ENCODE measurements around the gene CEP104.

The CEP104 gene

DNA sequence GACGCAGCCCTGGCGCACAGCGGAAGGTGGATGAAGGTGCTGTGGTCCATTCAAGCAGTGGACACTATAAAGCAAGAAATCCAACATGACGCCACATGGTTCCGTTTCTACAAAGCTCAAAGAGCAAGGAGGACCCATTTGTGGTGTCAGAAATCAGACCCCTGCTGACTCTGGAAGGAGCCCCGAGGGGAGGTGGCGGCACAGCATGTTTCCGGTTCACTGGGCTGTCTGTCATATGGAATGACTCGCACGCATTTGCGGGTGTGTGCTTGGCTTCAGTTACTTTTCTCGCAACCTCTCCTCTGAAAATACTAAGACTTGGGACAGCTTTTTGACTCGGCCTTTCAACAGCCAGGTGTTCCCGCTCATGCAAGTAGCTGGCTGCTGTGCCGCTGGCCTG, 31.7 kb downstream of the CEP104 start:
- H2AFZ ChIP-seq (ENCODE audit: low read length, unreplicated experiment): no peak overlapping the region
- no peaks in the 10 kb centered on the region for H3K4me1 ChIP-seq (ENCODE audit: control insufficient read depth, insufficient read depth, low read length, unreplicated experiment)
- no peak overlapping the region for H3K27ac ChIP-seq (ENCODE audit: low read depth, low read length)
- no peak overlapping the region for H3K4me3 ChIP-seq (ENCODE audit: low read depth, low read length)
- 0 out of 2 replicates have a peak, but pooled peaks cover 5% of the 10 kb centered on the region for H3K36me3 ChIP-seq (ENCODE audit: insufficient read depth, low read length)
- H3K79me2 ChIP-seq (ENCODE audit: control insufficient read depth, insufficient read depth, low read length, unreplicated experiment): no peaks in the 10 kb centered on the region
- H3K27me3 ChIP-seq (ENCODE audit: insufficient read depth, low read length): no peaks in the 10 kb centered on the region

DNA sequence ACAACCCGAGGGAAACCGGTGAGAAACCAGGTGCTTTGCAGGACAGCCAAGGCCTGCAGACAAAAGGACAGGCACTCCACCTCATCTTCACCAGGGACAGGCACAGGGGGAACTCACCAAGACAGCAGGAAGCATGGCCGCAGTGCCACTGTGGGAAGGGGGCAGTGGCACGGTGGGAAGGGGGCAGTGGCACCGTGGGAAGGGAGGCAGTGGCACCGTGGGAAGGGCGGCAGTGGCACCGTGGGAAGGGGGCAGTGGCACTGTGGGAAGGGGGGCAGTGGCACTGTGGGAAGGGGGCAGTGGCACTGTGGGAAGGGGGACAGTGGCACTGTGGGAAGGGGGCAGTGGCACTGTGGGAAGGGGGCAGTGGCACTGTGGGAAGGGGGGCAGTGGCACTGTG, 32.4 kb downstream of the CEP104 start:
- H3K79me2 ChIP-seq (ENCODE audit: control insufficient read depth, insufficient read depth, low read length, unreplicated experiment): no peaks in the 10 kb centered on the region
- no peaks in the 10 kb centered on the region for H3K27me3 ChIP-seq (ENCODE audit: insufficient read depth, low read length)
- H3K27ac ChIP-seq (ENCODE audit: low read depth, low read length): no peak overlapping the region
- H3K4me3 ChIP-seq (ENCODE audit: low read depth, low read length): no peak overlapping the region
- 0 out of 2 replicates have a peak, but pooled peaks cover 5% of the 10 kb centered on the region for H3K36me3 ChIP-seq (ENCODE audit: insufficient read depth, low read length)
- no peak overlapping the region for H2AFZ ChIP-seq (ENCODE audit: low read length, unreplicated experiment)
- no peaks in the 10 kb centered on the region for H3K4me1 ChIP-seq (ENCODE audit: control insufficient read depth, insufficient read depth, low read length, unreplicated experiment)

DNA sequence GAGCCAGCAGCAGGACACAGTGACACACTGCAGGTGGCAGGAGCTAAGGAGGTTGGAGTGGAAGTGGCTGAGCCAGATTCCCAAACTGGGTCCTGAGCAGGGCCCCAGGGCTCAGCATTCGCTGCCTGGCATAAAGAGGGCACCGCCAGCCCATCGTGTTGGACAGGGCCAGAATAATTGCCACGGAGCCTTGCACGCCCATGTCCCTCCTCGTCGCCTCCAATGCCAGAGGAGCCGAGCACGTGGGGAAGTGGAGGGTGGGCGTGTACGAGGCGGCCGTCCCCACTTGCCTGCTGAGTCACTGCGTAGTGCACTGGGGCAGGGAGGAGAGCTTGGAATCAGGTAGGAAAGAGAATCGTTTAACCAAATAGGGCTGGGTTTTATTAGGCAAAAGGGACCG, 34.6 kb downstream of the CEP104 start:
- no peak overlapping the region for H2AFZ ChIP-seq (ENCODE audit: low read length, unreplicated experiment)
- H3K4me1 ChIP-seq (ENCODE audit: control insufficient read depth, insufficient read depth, low read length, unreplicated experiment): no peaks in the 10 kb centered on the region
- H3K4me3 ChIP-seq (ENCODE audit: low read depth, low read length): no peak overlapping the region
- no peaks in the 10 kb centered on the region for H3K79me2 ChIP-seq (ENCODE audit: control insufficient read depth, insufficient read depth, low read length, unreplicated experiment)
- 0 out of 2 replicates have a peak, but pooled peaks cover 5% of the 10 kb centered on the region for H3K36me3 ChIP-seq (ENCODE audit: insufficient read depth, low read length)
- H3K27me3 ChIP-seq (ENCODE audit: insufficient read depth, low read length): no peaks in the 10 kb centered on the region
- H3K27ac ChIP-seq (ENCODE audit: low read depth, low read length): no peak overlapping the region

DNA sequence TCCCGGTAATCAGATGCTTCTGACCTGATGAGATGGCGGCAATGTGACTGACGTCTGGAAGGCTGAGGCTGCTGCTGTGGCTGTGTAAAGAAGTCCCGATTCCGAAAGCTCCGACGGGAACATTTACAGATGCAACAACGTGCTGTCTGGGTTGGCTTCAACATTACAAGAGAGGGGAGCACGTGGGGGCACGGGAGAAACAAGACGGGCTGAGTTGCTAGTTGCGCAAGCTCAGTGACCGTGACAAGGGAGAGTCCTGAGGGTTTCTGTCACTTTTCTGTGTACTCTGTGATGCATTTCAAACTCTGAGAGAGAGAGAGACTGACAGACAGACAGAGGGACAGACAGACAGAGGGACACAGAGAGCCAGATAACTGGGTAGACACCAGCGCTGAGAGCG, 35.1 kb downstream of the CEP104 start:
- Histone ChIP-seq H3K27me3 (ENCODE audit: insufficient read depth, low read length) (no peaks in the 10 kb centered on the region), H3K27ac (ENCODE audit: low read depth, low read length) (no peak overlapping the region), H3K4me3 (ENCODE audit: low read depth, low read length) (no peak overlapping the region), H3K4me1 (ENCODE audit: control insufficient read depth, insufficient read depth, low read length, unreplicated experiment) (no peaks in the 10 kb centered on the region), H3K79me2 (ENCODE audit: control insufficient read depth, insufficient read depth, low read length, unreplicated experiment) (no peaks in the 10 kb centered on the region), H3K36me3 (ENCODE audit: insufficient read depth, low read length) (0 out of 2 replicates have a peak, but pooled peaks cover 5% of the 10 kb centered on the region), H2AFZ (ENCODE audit: low read length, unreplicated experiment) (no peak overlapping the region)

DNA sequence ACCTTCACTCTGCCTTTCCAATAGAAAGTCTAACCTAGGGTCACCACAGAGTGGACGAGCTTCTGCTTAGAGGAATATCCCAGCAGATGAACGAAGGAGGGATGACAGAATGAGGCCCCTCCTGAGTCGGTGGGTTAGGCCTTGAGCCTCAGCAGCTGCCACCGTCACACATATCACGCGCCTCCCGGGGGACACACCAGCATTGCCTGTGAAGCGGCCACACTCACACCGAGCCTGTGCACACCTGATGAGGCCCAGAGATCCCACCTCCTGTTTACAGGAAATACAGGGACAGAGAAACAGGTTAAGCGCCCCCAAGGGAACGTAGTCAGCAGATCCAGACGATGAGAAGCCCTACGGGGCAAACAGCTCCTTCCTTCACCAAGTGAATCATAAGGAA, 35.6 kb downstream of the CEP104 start:
- no peak overlapping the region for H3K4me3 ChIP-seq (ENCODE audit: low read depth, low read length)
- H3K27ac ChIP-seq (ENCODE audit: low read depth, low read length): no peak overlapping the region
- no peaks in the 10 kb centered on the region for H3K4me1 ChIP-seq (ENCODE audit: control insufficient read depth, insufficient read depth, low read length, unreplicated experiment)
- no peak overlapping the region for H2AFZ ChIP-seq (ENCODE audit: low read length, unreplicated experiment)
- 0 out of 2 replicates have a peak, but pooled peaks cover 5% of the 10 kb centered on the region for H3K36me3 ChIP-seq (ENCODE audit: insufficient read depth, low read length)
- H3K79me2 ChIP-seq (ENCODE audit: control insufficient read depth, insufficient read depth, low read length, unreplicated experiment): no peaks in the 10 kb centered on the region
- H3K27me3 ChIP-seq (ENCODE audit: insufficient read depth, low read length): no peaks in the 10 kb centered on the region

DNA sequence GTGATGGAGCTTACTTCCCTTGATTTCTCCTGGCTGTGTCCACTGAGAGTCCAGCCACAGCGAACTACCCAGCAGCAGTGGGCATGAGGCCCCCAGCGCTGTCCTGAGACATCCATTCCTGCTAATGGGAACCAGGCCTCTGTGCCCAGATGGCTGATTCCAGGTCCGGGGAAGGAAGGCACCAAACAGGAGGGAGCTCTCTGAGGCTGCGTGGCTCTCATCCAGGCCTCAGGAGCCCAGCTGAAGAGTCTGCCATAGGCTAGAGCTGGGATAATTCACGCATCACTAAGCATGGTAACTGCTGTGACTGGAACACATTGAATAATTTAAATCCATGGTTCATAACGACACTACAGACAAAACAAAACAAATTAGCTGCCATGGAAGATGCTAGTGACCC, 36.0 kb downstream of the CEP104 start:
- Histone ChIP-seq H3K27me3 (ENCODE audit: insufficient read depth, low read length) (no peaks in the 10 kb centered on the region), H3K4me1 (ENCODE audit: control insufficient read depth, insufficient read depth, low read length, unreplicated experiment) (no peaks in the 10 kb centered on the region), H3K27ac (ENCODE audit: low read depth, low read length) (no peak overlapping the region), H3K4me3 (ENCODE audit: low read depth, low read length) (no peak overlapping the region), H3K79me2 (ENCODE audit: control insufficient read depth, insufficient read depth, low read length, unreplicated experiment) (no peaks in the 10 kb centered on the region), H2AFZ (ENCODE audit: low read length, unreplicated experiment) (no peak overlapping the region), H3K36me3 (ENCODE audit: insufficient read depth, low read length) (0 out of 2 replicates have a peak, but pooled peaks cover 5% of the 10 kb centered on the region)

DNA sequence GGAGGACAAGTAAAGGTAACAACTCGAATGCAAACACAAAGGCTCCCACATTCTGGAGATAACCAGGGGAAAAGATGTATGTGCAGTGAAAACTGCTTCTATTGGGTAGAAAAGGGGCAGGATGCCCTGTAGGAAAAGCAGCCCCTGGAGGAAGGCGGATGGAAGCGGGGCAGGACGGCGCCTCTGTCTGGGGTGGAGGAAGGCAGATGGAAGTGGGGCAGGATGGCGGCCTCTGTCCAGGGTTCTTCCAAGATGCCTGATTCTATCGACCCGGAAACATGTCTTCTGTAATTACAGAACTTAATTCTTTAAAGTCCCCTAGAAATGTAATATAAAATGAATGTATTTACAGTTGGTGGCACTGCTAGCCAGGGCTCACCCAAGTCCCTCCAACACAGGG, 36.7 kb downstream of the CEP104 start:
- H3K4me1 ChIP-seq (ENCODE audit: control insufficient read depth, insufficient read depth, low read length, unreplicated experiment): no peaks in the 10 kb centered on the region
- H3K4me3 ChIP-seq (ENCODE audit: low read depth, low read length): no peak overlapping the region
- no peaks in the 10 kb centered on the region for H3K79me2 ChIP-seq (ENCODE audit: control insufficient read depth, insufficient read depth, low read length, unreplicated experiment)
- no peak overlapping the region for H2AFZ ChIP-seq (ENCODE audit: low read length, unreplicated experiment)
- H3K27ac ChIP-seq (ENCODE audit: low read depth, low read length): no peak overlapping the region
- H3K27me3 ChIP-seq (ENCODE audit: insufficient read depth, low read length): no peaks in the 10 kb centered on the region
- 0 out of 2 replicates have a peak, but pooled peaks cover 2% of the 10 kb centered on the region for H3K36me3 ChIP-seq (ENCODE audit: insufficient read depth, low read length)

DNA sequence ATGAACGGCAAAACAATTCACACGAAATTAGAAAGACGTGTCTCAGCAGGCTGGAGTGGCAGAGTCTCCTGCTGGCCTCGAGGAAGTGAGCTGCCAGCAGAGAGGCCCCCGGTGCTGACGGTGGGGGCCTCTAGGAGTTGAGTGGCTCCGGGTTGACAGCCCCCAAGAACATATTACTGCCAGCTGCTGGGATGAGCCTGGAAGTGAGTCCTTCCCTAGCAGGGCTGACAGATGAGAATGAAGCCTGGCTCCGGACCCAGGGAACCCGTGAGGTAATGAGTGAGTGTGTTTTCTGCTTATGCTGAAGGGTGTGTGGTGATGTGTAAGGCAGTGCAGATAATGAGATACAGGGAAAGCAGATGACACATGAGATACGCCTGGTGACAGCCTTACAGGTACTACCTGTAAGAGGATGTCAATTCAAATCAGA, 37.2 kb downstream of the CEP104 start:
- Histone ChIP-seq H3K27ac (ENCODE audit: low read depth, low read length) (no peak overlapping the region), H3K4me1 (ENCODE audit: control insufficient read depth, insufficient read depth, low read length, unreplicated experiment) (no peaks in the 10 kb centered on the region), H3K27me3 (ENCODE audit: insufficient read depth, low read length) (no peaks in the 10 kb centered on the region), H3K79me2 (ENCODE audit: control insufficient read depth, insufficient read depth, low read length, unreplicated experiment) (no peaks in the 10 kb centered on the region), H3K4me3 (ENCODE audit: low read depth, low read length) (no peak overlapping the region), H2AFZ (ENCODE audit: low read length, unreplicated experiment) (no peak overlapping the region), H3K36me3 (ENCODE audit: insufficient read depth, low read length) (no peaks in the 10 kb centered on the region)

DNA sequence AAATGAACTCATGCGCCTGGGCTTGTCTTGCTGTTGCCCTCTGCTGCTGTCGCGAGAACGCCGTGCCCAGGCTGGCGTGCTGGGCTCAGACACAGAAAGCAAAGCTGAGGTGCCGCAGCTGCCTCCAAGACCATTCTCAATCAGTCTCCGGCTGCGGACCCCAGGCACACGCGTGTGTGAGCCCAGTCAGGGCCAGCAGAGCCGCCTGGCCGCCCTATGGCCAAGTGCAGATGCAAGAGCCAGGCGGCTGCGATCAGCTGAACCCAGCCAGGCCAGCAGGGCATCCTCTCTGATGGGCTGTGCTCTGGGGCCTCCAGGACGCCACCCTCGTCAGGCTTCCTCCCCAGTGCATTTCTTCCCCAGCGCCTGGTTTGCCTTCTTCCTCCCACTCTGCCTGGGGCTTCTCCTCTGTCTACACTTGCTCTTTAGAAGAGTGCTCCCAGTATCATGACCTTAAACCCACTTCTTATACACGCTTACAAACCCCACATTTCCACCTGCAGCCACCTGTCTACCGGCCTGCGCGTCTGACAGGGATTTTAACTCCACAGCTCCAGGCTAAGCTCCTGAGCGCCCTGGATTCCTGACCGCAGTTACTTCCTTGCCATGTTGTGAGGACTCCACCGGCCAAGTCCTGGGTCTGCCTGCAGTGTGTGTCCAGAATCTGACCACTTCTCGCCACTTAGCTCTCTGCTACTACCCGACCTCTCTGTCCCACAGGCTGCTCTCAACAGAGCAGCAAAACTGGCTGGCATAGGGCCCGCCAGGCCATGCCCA, 39.0 kb downstream of the CEP104 start:
- H3K36me3 ChIP-seq (ENCODE audit: insufficient read depth, low read length): no peaks in the 10 kb centered on the region
- H3K27me3 ChIP-seq (ENCODE audit: insufficient read depth, low read length): no peaks in the 10 kb centered on the region
- no peak overlapping the region for H2AFZ ChIP-seq (ENCODE audit: low read length, unreplicated experiment)
- H3K79me2 ChIP-seq (ENCODE audit: control insufficient read depth, insufficient read depth, low read length, unreplicated experiment): no peaks in the 10 kb centered on the region
- H3K4me1 ChIP-seq (ENCODE audit: control insufficient read depth, insufficient read depth, low read length, unreplicated experiment): no peaks in the 10 kb centered on the region
- H3K4me3 ChIP-seq (ENCODE audit: low read depth, low read length): no peak overlapping the region
- no peak overlapping the region for H3K27ac ChIP-seq (ENCODE audit: low read depth, low read length)

DNA sequence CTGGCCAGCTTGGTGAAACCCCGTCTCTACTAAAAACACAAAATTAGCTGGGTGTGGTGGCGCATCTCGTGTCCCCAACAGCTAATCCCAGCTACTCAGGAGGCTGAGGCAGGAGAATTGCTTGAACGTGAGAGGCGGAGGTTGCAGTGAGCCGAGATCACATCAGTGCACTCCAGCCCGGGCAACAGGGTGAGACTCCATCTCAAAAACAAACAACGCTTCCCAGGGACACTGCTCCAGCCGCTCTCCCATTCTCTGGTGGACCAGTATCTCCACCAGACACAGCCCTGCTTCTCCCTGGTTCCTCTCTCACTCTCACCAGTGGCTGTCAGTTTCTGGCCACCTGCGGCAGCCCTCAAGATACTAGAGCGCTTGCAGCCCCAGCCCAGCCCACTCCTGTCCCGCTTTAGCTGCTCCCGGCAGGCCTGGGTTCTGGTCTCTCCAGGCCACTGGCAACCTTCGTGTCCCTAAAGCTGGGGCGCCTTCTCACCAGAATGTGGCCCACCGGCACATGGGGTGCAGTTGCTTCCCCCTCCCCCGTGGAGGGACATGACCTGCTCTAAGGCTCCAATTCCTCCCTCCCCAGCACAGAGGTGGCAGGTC, 39.8 kb downstream of the CEP104 start:
- no peak overlapping the region for H2AFZ ChIP-seq (ENCODE audit: low read length, unreplicated experiment)
- H3K4me3 ChIP-seq (ENCODE audit: low read depth, low read length): no peak overlapping the region
- H3K36me3 ChIP-seq (ENCODE audit: insufficient read depth, low read length): no peaks in the 10 kb centered on the region
- H3K27ac ChIP-seq (ENCODE audit: low read depth, low read length): no peak overlapping the region
- no peaks in the 10 kb centered on the region for H3K4me1 ChIP-seq (ENCODE audit: control insufficient read depth, insufficient read depth, low read length, unreplicated experiment)
- no peaks in the 10 kb centered on the region for H3K27me3 ChIP-seq (ENCODE audit: insufficient read depth, low read length)
- H3K79me2 ChIP-seq (ENCODE audit: control insufficient read depth, insufficient read depth, low read length, unreplicated experiment): no peaks in the 10 kb centered on the region

All from ACC112 (cell line).